ENCODE results near the gene NTN3.

The NTN3 gene

DNA sequence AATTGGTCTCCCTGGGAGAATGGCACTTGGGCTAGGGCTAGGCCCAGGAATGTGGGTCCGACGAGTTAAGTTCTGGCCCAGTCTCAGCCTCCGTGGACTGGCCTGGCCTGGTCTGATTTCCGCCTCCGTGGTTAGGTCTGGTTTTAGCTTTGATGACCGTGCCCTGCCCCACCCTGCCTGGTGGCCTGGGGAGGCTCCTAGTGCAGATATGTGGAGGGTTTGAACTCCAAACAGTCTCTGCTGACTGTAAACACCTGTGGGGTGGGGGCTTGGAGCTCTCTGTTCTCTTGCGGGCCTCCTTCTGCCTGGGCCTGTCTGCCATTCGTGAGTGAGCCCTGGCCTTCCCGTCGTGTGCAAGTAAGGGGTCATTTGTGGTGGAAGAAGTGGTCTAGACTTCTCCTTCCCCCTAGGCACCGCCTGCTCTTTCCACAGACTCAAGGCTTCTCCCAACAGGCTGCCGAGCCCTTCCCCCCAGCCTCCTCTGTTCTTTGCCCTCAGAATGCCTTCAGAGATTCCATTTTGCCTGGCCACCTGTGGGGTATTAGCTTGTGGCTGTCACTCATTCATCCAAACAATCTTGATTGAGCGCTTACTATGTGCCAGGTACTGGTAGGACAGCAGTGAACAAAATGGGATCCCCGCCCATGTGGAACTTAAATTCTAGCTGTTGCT is 44.2 kb downstream of the NTN3 start:
- H3K9me2 ChIP-seq (replicated peaks; ENCODE audit: control insufficient read depth, low read length), result no peaks in the 10 kb centered on the region
- peaks cover 13% of the 10 kb centered on the region for H4K20me1 ChIP-seq (ENCODE audit: control insufficient read depth, insufficient read depth, low read depth, low read length)
- no peak overlapping the region for H3K27ac ChIP-seq (ENCODE audit: low read depth, low read length)
- H3K27me3 ChIP-seq (ENCODE audit: control insufficient read depth, low read length), result no peaks in the 10 kb centered on the region
- peak overlapping the region; percentile 78 for H3K4me2 ChIP-seq (ENCODE audit: low read length)
- no peak for TF ChIP-seq EZH2phosphoT487 (IDR thresholded peaks at IDR 0.05; ENCODE audit: borderline replicate concordance, low read length)
- TF ChIP-seq, protein P1, sequence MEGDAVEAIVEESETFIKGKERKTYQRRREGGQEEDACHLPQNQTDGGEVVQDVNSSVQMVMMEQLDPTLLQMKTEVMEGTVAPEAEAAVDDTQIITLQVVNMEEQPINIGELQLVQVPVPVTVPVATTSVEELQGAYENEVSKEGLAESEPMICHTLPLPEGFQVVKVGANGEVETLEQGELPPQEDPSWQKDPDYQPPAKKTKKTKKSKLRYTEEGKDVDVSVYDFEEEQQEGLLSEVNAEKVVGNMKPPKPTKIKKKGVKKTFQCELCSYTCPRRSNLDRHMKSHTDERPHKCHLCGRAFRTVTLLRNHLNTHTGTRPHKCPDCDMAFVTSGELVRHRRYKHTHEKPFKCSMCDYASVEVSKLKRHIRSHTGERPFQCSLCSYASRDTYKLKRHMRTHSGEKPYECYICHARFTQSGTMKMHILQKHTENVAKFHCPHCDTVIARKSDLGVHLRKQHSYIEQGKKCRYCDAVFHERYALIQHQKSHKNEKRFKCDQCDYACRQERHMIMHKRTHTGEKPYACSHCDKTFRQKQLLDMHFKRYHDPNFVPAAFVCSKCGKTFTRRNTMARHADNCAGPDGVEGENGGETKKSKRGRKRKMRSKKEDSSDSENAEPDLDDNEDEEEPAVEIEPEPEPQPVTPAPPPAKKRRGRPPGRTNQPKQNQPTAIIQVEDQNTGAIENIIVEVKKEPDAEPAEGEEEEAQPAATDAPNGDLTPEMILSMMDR (IDR thresholded peaks at IDR 0.05; ENCODE audit: low read depth, low read length, poor library complexity, severe bottlenecking), result no peak
- peaks cover 60% of the 10 kb centered on the region for H3K79me2 ChIP-seq (ENCODE audit: control insufficient read depth, low read length)
- peaks cover 68% of the 10 kb centered on the region for H3K4me1 ChIP-seq (ENCODE audit: control insufficient read depth, low read length)
- peaks cover 20% of the 10 kb centered on the region for H3K36me3 ChIP-seq (ENCODE audit: control insufficient read depth, low read length)
- H3F3A ChIP-seq (ENCODE audit: control insufficient read depth, insufficient read depth), result peaks cover 10% of the 10 kb centered on the region
- peak overlapping the region; percentile 91 for H3K4me3 ChIP-seq (ENCODE audit: low read length)
- no peaks in the 10 kb centered on the region for H3K9me3 ChIP-seq (ENCODE audit: control insufficient read depth, insufficient read depth, low read length)

DNA sequence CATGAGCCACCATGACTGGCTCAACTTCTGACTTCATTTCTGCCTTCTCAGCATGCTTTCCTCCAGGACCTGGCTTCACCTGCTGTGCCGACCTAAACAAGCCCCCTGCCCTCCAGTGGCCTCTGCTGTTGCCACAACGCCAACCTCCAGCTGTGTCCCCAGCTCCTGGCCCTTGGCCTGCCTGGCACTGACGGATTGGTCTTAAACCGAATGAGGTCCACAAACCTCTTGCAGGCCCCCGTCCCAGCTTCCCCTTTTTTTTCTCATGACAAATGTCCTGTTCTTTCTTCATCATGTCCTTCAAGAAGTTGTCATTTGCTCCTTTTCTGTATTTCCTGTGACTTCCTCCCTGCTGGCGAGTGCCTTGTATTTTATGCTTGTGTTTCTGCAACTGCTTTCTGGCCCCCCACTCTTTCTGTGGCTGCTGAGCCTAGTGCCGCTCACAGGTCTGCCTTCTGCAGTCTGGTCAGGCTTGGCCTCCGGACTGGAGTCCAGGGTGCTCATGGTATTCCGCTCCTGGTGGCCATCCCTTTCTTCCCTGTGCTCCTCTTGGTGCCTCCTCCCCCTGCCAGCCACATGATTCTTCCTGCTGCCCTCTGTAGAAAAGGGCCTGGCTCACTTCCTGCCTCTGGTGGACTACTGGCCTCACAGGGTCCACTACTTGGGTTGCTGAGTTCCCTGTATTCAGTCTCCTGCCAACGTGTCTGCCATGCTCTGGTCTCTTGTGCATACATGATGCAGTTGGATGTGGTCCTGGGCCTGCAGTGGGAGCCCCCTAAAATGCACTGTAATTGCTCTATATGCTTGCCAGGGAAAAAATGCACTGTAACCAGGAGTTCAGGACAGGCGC is 45.5 kb downstream of the NTN3 start:
- Histone ChIP-seq H3F3A (ENCODE audit: control insufficient read depth, insufficient read depth) (peaks cover 10% of the 10 kb centered on the region), H3K4me1 (ENCODE audit: control insufficient read depth, low read length) (peaks cover 68% of the 10 kb centered on the region), H3K9me2 (replicated peaks; ENCODE audit: control insufficient read depth, low read length) (no peaks in the 10 kb centered on the region), H3K9me3 (ENCODE audit: control insufficient read depth, insufficient read depth, low read length) (no peaks in the 10 kb centered on the region), H4K20me1 (ENCODE audit: control insufficient read depth, insufficient read depth, low read depth, low read length) (peaks cover 13% of the 10 kb centered on the region), H3K4me3 (ENCODE audit: low read length) (no peak overlapping the region), H3K36me3 (ENCODE audit: control insufficient read depth, low read length) (peaks cover 26% of the 10 kb centered on the region), H3K79me2 (ENCODE audit: control insufficient read depth, low read length) (peaks cover 71% of the 10 kb centered on the region), H3K4me2 (ENCODE audit: low read length) (peak overlapping the region; percentile 78; the same call in 1 of the 2 replicates), H3K27ac (ENCODE audit: low read depth, low read length) (no peak overlapping the region), H3K27me3 (ENCODE audit: control insufficient read depth, low read length) (no peaks in the 10 kb centered on the region)
- no peak for TF ChIP-seq EZH2phosphoT487 (IDR thresholded peaks at IDR 0.05; ENCODE audit: borderline replicate concordance, low read length)
- TF ChIP-seq, protein P1 (IDR thresholded peaks at IDR 0.05; ENCODE audit: low read depth, low read length, poor library complexity, severe bottlenecking), result no peak

DNA sequence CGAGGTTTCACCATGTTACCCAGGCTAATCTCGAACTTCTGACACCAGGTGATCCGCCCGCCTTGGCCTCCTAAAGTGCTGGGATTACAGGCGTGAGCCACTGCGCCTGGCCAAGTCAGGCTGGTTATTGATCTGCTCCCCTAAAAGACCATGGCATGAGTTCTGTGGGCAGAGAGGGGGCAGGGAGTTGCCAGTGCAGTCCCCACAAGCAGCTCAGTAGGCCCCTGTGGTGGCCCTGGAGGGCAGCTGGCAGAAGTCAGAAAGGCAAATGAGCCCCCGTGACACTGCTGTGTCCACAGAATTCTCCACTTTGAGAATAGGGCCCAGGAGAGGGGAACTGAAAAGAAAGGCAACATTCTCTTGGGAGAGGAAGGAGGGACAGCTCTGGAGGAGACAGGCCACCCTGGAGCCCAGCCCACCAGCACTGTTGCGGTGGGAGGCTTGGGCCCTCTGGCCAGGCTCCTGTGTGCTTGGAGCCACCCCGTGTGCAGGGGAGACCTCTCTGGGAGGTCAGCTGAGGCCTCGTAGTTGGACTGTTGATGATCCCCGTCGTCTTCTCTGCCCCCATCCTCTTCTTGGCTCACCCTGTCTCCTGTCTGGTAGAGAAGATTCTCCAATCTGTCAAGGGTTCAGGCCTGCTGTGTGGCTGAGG is 47.0 kb downstream of the NTN3 start:
- Histone ChIP-seq H4K20me1 (ENCODE audit: control insufficient read depth, insufficient read depth, low read depth, low read length) (peaks cover 13% of the 10 kb centered on the region), H3K4me2 (ENCODE audit: low read length) (no peak overlapping the region), H3K4me1 (ENCODE audit: control insufficient read depth, low read length) (peaks cover 57% of the 10 kb centered on the region), H3K4me3 (ENCODE audit: low read length) (no peak overlapping the region), H3K9me3 (ENCODE audit: control insufficient read depth, insufficient read depth, low read length) (no peaks in the 10 kb centered on the region), H3K9me2 (replicated peaks; ENCODE audit: control insufficient read depth, low read length) (no peaks in the 10 kb centered on the region), H3K27me3 (ENCODE audit: control insufficient read depth, low read length) (no peaks in the 10 kb centered on the region), H3K79me2 (ENCODE audit: control insufficient read depth, low read length) (peaks cover 71% of the 10 kb centered on the region), H3F3A (ENCODE audit: control insufficient read depth, insufficient read depth) (peaks cover 8% of the 10 kb centered on the region), H3K36me3 (ENCODE audit: control insufficient read depth, low read length) (peaks cover 31% of the 10 kb centered on the region), H3K27ac (ENCODE audit: low read depth, low read length) (no peak overlapping the region)
- TF ChIP-seq EZH2phosphoT487 (IDR thresholded peaks at IDR 0.05; ENCODE audit: borderline replicate concordance, low read length), result no peak
